Renal cortex interstitium (tissue), 11 donors: Measurements from ENCODE around the gene CHORDC1. TPM values are rescaled to one million over a fixed set of nuclear protein-coding genes. Genes with fewer than 3 reads are reported as not detected.
A peak's percentile ranks its signal among the peaks of the same experiment; 100 is the strongest.
"Not testable (repeated sequence)": the region's sequence is repeated elsewhere in the genome, so short reads cannot be mapped to it uniquely, and the experiment has no call there.

Experiments used
- DNase-seq, 11 donors: peaks; one replicate each; pipeline ENCODE4 v3.0.0-alpha.2; 2013; ENCODE audit warnings: low read depth in 9 of 11, low spot score in 4 of 11; ENCODE audit errors: extremely low read depth in 1 of 11
- polyA plus RNA-seq, 3 donors: library from polyadenylated mRNA; unstranded; fragments of 120-200 nt; gene quantifications; one replicate each; pipeline ENCODE4 v1.2.1, GENCODE V29; 2013; ENCODE audit not compliant: insufficient read length in 3 of 3

The CHORDC1 gene
- polyA plus RNA-seq, 3 donors, result 47.2 to 50.6 (median 47.2) TPM

DNA sequence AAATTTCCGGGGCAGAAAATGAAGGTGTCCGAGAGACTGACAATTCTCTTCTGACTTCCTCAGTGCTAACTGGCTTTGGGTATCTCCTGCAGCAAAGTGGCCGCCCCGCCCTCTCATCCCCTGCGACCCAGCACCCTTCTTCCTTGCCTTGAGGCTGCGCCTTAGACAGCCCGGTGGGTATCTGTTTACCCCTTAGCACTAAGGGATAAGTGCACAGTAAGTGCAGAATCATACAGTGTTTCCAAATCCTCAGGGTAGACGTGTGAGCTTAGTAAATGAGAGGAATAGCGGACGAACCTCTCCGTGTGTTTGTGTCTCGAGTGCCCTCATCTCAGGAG is 368 bp upstream of the CHORDC1 start:
- DNase-seq, result peak in 1 of 11 donors; percentile 7

DNA sequence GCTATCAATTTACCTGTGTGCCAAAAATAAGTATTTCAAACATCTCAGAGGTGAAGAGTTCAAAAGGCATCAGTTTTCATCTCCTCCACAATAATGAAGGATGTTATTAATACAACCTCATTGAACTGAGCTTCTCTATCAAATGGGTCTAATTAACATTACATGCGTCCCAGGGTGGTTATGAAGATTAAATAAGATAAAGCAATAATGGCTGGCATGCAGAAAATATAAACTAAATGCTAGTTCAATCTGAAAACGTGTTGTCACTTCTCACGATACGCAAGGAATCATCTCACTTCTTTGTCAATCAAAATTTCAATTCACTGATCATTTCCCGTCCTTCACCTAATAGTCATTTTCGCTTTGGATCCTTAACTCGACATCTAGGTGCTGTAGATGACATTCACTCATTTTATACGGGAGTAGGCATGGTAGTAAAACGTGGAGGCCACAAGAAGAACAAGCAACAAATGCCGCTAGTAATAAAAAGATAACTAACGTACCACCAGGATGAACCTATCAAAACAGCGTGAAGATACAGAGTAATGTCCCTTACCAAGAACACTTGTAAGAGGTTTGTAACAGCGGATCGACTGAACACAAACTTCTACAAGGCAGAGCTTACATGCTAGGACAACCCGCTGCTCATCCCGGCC is 918 bp downstream of the CHORDC1 start:
- DNase-seq, result no peak

GRCh38 chr11:90220391-90220790 is 2.5 kb downstream of the CHORDC1 start:
- DNase-seq, result no peak

DNA sequence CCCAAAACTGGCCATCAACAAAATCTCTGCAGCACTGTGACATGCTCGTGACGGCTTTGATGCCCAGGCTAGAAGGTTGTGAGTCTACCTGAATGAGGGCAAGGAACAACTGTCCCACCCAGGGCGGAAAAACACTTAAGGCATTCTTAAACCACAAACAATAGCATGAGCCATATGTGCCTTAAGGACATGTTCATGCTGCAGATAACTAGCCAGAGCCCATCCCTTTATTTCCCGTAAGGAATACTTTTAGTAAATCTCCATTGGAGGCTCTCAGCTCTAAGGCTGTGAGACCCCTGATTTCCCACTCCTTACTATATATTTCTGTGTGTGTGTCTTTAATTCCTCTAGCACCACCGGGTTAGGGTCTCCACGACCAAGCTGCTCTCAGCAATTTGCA is 3.4 kb downstream of the CHORDC1 start:
- DNase-seq, result no peak

DNA sequence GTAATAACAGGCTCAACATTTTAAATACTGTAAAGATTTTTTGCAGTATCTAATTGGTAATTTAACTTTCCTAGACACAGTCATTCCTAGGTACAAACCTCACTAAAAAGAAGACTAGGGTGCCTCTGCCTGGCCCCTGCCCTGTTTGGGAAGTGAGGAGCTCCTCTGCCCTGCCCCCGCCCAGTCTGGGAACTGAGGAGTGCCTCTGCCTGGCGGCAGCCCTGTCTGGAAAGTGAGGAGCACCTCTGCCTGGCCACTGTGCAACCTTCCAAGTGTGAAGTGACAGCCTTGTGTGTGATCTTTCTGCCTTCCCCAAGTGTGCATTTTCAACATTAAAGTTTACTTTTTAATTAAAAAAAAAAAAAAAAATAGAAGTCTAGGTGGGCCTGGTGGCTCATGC is 4.2 kb downstream of the CHORDC1 start:
- no peak for DNase-seq

DNA sequence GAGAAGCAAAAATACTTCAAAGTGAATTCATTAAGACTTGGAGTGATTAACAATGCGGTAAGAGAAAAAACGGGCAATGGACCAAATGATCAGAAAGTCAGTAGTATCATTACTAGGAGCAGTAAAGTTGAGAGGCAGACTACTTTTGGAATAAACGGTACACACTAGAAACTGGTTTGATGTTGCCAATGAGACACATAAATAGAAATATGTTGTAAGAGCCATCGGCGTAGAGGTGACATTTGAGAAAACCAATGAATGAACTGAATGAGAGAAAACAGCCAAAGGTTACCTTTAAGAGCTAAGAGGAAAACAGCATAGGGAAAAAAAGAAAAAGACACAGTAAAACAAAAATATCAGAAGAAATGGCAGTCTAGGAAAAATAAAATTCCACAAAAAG is 6.2 kb downstream of the CHORDC1 start:
- DNase-seq, result no peak

- no peak for DNase-seq
Measured at GRCh38 chr11:90213322-90213721, 9.5 kb downstream of the CHORDC1 start.

DNA sequence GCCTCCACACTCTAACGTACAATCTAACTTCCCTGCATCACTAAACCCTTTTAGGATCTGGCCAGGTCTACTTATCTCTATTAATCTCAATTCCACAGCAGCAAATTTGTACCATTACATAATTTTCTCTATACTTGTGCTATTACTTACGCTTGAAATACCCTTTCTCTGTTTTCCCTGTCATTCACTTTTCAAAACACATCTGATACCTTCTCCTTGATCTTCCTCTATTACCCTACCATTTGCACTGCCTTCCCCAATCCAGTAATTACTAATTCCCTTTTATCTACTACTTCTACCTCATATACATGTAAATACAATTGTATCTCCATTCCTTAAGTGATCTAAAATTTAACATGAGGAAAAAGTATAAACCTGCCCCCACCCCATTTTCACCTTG is 14.0 kb downstream of the CHORDC1 start:
- DNase-seq, result no peak

GRCh38 chr11:90207992-90208391 is 14.9 kb downstream of the CHORDC1 start:
- not testable (repeated sequence) for DNase-seq

DNA sequence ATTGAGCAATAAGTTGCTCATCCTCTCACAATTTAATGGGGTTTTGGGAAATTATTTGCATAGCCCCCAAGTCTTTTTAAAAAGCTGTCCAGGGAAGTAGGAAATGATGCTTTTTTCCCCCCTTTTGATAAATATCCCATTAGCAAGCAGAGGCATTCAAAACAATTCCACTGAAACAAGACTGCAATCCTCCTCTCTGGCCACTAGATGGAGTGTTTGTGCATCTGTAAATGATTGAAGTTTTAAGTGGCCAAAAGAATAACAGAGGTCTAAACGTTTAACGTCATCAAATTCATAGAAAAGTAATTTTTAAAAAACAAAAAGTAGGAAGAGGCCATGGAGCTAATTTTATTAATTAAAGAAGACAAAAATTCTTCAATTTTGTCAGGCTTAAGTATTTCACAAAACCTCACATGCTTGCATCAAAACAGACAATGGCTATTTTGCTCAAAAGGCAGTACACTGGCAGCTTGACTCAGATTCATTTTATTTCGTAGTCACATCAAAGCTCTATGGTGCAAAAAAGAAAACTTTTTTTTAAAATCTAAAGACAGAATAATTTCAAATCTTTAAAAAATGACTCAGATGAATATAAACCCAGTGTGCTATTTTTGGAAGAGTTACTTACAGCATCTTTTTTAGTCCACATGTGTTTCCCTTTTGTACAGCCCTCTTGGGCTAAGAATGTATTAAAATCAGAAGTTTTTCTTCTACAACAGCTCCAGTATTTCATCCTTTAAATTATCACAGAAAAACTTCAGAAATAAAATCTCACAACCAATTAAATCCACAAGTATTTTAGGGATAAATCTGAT is 17.8 kb downstream of the CHORDC1 start:
- DNase-seq, result peak in 9 of 11 donors; percentile 10 to 57 (median 29)

DNA sequence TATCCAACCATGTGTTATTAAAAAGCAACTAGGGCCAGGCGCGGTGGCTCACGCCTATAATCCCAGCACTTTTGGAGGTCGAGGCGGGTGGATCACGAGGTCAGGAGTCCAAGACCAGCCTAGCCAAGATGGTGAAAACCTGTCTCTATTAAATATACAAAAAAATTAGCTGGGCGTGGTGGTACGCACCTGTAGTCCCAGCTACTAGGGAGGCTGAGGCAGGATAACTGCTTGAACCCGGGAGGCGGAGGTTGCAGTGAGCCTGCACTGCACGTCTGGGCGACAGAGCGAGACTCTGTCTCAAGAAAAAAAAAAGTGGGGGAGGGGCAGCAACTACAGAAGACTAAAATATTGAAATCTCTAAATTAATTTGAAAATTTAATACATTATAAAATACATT is 18.4 kb downstream of the CHORDC1 start:
- no peak for DNase-seq

GRCh38 chr11:90202342-90202741 is 20.5 kb downstream of the CHORDC1 start:
- no peak for DNase-seq

GRCh38 chr11:90197377-90197776 is 25.5 kb downstream of the CHORDC1 start:
- no peak for DNase-seq

DNA sequence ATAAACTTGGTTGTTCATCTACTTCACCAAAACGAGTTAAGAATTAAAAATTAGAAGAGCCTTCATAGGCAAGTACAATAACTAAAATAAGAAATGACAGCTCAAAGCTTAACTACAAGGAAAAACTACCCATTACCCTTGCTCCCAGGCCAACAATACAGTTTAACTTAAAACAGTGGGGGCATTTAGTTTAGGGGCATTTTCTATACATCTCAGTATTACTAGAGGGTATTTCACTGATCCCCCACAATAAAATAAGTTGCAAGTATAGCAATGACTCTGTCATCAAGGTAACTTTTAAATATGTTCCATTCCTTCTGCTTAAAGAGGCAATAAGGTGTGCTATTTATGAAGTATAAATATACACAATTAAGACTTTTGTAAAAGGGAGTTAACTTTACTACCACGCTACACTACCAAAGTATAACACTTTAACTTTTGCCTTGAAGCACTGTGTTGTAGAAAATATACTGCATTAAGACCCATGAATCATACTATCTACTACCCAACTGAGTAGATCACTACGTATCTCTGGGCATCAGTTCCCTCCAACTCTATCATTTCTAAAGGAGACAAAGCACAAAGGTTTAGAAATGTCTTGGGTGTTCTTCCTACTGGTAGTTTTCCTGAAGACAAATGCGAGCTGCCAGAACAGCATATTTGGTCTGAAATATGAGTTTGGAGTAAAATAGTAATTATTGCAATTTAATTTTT is 29.8 kb downstream of the CHORDC1 start:
- no peak for DNase-seq

- DNase-seq, result no peak
Measured at GRCh38 chr11:90189011-90189410, 33.8 kb downstream of the CHORDC1 start.

DNA sequence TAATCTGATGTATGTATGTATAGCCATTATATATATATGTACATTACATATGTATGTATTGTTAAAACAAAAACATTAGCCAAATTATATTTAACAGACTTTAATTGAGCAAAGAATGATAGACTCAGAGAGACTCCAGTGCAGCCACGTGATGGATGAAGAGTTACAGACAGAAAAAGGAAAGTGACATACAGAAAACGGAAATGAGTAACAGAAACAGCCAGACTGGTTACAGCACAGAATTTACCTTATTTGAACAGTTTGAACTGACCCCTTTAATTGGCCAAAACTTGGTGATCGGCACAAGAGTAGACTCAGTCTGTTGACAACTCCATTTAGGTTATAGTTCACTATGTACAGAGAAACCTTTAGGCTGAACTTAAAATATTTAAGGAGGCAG is 35.0 kb downstream of the CHORDC1 start:
- DNase-seq, result no peak

GRCh38 chr11:90179923-90180322 is 42.9 kb downstream of the CHORDC1 start:
- no peak for DNase-seq

GRCh38 chr11:90178751-90179150 is 44.1 kb downstream of the CHORDC1 start:
- DNase-seq, result no peak

DNA sequence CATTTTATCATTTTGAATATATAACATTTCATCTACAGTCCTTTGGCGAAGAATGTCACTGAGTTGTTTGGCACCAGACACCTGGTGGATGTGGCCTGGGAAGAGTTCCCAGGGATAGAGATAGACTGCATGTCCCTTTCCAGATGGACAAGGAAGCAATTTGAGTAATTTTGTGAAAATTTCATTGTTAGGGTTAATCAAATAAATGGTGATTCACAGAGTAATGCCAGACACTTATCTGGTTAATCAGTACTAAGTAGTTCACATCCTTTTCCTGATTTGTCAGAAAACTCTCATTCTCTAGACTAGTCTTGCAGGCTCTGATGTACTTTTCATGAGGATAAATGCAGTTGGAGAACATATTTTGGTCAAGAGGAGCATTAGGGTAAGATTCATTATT is 46.8 kb downstream of the CHORDC1 start:
- DNase-seq, result no peak

DNA sequence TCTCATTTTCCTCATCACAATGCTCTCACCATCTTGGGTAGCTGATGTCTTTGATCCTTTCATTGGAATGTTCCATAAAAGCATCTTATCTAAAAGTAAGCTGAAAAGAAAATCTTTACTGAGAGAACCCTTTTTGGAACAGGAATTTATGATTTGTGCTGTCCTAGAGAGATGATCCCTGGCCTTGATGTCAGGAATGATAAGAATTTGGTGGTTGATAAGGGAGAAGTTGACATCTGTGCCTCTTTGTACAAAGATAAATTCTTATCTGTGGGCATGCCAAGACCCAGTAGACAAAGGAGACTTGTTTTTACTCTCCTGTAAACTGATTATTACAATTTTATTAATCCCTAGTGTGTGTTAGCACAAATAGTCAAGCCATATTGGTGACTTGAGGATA is 51.5 kb downstream of the CHORDC1 start:
- DNase-seq, result no peak
